Measurements from ENCODE around the gene C1QB. TPM values are rescaled to one million over a fixed set of nuclear protein-coding genes. Genes with fewer than 3 reads are reported as not detected.

C1QB gene
- total and polyA plus RNA-seq, 7 donors = 82.0 to 843 (median 367) TPM

DNA sequence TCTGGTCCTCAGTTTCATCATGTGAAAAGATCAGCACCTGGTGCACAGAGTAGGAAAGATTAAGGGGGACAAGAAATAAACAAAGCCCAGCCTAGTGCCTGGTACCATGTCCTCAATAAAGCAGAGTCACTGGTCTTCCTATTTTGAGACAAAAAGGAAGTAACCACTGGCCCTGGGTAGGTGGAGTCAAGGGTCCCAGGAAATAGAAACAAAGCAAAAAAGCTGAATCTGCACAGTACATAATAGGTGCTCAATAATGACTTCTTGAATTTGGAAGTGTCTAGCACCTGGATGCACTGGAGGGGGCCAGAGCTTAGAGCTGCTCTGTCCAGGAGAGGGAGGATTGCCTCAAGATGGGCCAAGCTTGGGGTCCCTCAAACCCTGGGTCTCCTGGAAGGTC, 55.7 kb downstream of the C1QB start:
- TF ChIP-seq EP300 (IDR thresholded peaks at IDR 0.05) = no peak
- no peak for TF ChIP-seq POLR2AphosphoS5 (IDR thresholded peaks at IDR 0.05)
- no peak for TF ChIP-seq POLR2A (IDR thresholded peaks at IDR 0.05)
- TF ChIP-seq, protein P1, sequence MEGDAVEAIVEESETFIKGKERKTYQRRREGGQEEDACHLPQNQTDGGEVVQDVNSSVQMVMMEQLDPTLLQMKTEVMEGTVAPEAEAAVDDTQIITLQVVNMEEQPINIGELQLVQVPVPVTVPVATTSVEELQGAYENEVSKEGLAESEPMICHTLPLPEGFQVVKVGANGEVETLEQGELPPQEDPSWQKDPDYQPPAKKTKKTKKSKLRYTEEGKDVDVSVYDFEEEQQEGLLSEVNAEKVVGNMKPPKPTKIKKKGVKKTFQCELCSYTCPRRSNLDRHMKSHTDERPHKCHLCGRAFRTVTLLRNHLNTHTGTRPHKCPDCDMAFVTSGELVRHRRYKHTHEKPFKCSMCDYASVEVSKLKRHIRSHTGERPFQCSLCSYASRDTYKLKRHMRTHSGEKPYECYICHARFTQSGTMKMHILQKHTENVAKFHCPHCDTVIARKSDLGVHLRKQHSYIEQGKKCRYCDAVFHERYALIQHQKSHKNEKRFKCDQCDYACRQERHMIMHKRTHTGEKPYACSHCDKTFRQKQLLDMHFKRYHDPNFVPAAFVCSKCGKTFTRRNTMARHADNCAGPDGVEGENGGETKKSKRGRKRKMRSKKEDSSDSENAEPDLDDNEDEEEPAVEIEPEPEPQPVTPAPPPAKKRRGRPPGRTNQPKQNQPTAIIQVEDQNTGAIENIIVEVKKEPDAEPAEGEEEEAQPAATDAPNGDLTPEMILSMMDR (IDR thresholded peaks at IDR 0.05) = no peak
- no peaks in the 10 kb centered on the region for H3K36me3 ChIP-seq
- DNase-seq = no peak
- H3K9me3 ChIP-seq = no peaks in the 10 kb centered on the region
- H3K27me3 ChIP-seq = peaks cover 4 to 24% (median 9%) of the 10 kb centered on the region in 3 donors
- peaks cover 0 to 21% (median 19%) of the 10 kb centered on the region in 4 donors for H3K4me1 ChIP-seq
- H3K27ac ChIP-seq = no peak overlapping the region
- intact Hi-C loops (cut with DNase I) = loop anchor here (10.0 kb wide), 1 partner anchor 256 kb away; no protein-coding TSS in a partner anchor
- H3K4me3 ChIP-seq = no peak overlapping the region

DNA sequence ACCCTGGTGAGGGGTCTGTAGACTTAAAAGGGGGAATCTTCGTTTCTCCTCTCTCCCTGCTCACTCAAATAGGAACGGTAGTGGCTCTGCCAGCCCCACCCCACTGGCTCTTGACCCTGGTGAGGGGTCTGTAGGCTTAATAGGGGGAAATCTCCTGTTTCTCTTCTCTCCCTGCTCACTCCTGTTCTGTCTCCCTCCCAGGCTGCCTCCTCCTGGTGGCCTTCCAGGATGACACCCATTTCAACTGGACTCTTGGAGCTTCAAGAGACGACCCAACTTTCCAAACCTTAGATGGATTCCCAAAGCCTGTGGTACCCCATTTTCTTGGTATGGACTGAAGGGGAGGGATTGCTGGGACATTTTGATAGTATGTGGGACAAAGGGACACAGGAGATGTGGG, 56.2 kb downstream of the C1QB start:
- Histone ChIP-seq H3K4me1 (peaks cover 0 to 21% (median 19%) of the 10 kb centered on the region in 4 donors), H3K4me3 (no peak overlapping the region), H3K27ac (no peak overlapping the region), H3K9me3 (no peaks in the 10 kb centered on the region), H3K36me3 (no peaks in the 10 kb centered on the region), H3K27me3 (peaks cover 4 to 24% (median 9%) of the 10 kb centered on the region in 3 donors)
- DNase-seq = no peak
- intact Hi-C loops (cut with DNase I) = loop anchor here (10.0 kb wide), 1 partner anchor 256 kb away; no protein-coding TSS in a partner anchor
- no peak for TF ChIP-seq EP300 (IDR thresholded peaks at IDR 0.05)
- TF ChIP-seq, protein P1 (IDR thresholded peaks at IDR 0.05) = no peak
- TF ChIP-seq POLR2AphosphoS5 (IDR thresholded peaks at IDR 0.05) = no peak
- no peak for TF ChIP-seq POLR2A (IDR thresholded peaks at IDR 0.05)
- 54 to 70% methylated on average over 3 of the region's 3 CpGs for WGBS, 2 donors

DNA sequence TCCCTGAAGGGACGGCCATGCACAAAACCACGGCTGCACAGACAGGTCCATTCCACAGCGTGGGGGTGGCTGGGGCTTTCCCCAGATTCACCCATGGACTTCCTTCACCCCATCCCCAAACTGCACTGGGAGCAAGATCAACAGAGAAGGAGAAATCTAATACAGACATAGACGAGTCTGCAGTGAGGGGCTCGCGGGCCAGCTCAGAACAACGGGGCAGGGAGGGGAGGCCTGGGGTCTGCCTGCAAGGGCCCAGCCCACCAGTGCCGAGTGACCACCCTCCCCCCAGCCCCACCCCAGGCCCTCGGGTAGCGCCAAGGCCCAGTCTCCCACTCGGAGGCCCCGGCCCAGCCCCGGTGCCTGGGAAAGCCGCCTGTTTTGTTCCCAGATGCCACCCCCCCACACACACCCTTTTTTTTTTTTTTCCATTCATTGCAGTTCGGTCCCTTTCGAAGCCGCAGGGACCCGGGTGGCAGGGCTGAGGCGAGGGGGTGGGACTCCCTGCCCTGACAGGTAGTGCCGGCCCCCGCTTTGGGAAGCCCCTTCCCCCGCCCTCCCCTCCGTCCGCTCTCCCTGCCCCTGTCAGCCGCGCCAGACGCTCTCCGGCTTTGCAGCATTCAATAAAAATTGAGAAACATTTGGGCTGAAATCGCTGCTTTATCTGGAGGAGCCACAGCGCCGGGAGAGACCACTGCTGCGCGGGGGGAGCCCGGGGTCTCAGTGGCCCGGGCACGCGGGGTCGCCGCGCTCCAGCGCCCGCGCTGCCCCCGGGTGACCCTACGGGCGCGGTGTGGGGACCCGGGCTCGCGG, 57.1 kb downstream of the C1QB start:
- H3K9me3 ChIP-seq = no peaks in the 10 kb centered on the region
- DNase-seq = no peak

DNA sequence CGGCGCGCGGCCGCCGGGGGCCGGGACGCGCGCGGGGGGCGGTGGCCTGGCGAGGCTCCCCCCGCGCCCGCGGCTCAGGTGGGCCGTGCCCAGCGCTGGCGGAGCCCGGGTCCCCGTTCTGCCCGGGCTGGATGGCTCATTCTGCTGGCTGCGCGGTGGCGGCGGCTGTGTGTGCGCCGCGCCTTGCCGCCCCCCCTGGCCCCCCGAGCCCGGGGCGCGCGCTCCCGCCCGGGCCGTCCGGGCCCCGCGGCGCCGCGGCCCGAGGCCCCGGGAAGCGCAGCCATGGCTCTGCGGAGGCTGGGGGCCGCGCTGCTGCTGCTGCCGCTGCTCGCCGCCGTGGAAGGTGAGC, 57.6 kb downstream of the C1QB start, which contains the start of gene EPHB2:
Gene EPHB2 (plus strand): TSS at position 139 of the 349 bp plus-strand sequence. CDS start 144 bp downstream, at position 283.
- peaks cover 0 to 21% (median 19%) of the 10 kb centered on the region in 4 donors for H3K4me1 ChIP-seq
- 0 to 1% methylated on average over 55 of the region's 55 CpGs for WGBS, 2 donors
- TF ChIP-seq POLR2AphosphoS5 (IDR thresholded peaks at IDR 0.05) = peak in 1 of 4 donors; percentile 18
- TF ChIP-seq, protein P1 (IDR thresholded peaks at IDR 0.05) = no peak
- peak within 1 kb of the TSS in 3 of 4 donors; percentile 38 to 59 (median 55) for H3K4me3 ChIP-seq
- no peaks in the 10 kb centered on the region for H3K9me3 ChIP-seq
- intact Hi-C loops (cut with DNase I) = no loop called here
- H3K27me3 ChIP-seq = peaks cover 4 to 24% (median 9%) of the 10 kb centered on the region in 3 donors
- H3K27ac ChIP-seq = peak within 1 kb of the TSS in 1 of 4 donors; percentile 21
- H3K36me3 ChIP-seq = no peaks in the 10 kb centered on the region
- DNase-seq = no peak

More for the DNA sequence above, 57.1 kb downstream of the C1QB start:
- peaks cover 4 to 24% (median 9%) of the 10 kb centered on the region in 3 donors for H3K27me3 ChIP-seq
- WGBS, 2 donors = 2 to 4% methylated on average over 50 of the region's 50 CpGs
- TF ChIP-seq EP300 (IDR thresholded peaks at IDR 0.05) (no peak), POLR2AphosphoS5 (IDR thresholded peaks at IDR 0.05) (no peak), POLR2A (IDR thresholded peaks at IDR 0.05) (no peak)
- TF ChIP-seq, protein P1 (IDR thresholded peaks at IDR 0.05) = no peak
- H3K27ac ChIP-seq = no peak overlapping the region
- H3K4me3 ChIP-seq = peak overlapping the region in 3 of 4 donors; percentile 38 to 59 (median 55)
- no peaks in the 10 kb centered on the region for H3K36me3 ChIP-seq
- intact Hi-C loops (cut with DNase I) = loop anchor here (10.0 kb wide), 1 partner anchor 255 kb away; no protein-coding TSS in a partner anchor
- H3K4me1 ChIP-seq = peaks cover 0 to 21% (median 19%) of the 10 kb centered on the region in 4 donors

Measured in sigmoid colon (tissue), 7 donors.